Left renal cortex interstitium (tissue), 4 donors: ENCODE data around the gene ACER1. TPM values are rescaled to one million over a fixed set of nuclear protein-coding genes. Genes with fewer than 3 reads are reported as not detected.
"Not testable (repeated sequence)": the region's sequence is repeated elsewhere in the genome, so short reads cannot be mapped to it uniquely, and the experiment has no call there.

Source experiments
- DNase-seq, 4 donors: peaks; one replicate each; pipeline ENCODE4 v3.0.0-alpha.2; 2013; ENCODE audit warnings: low read depth in 4 of 4, low spot score in 2 of 4, missing footprints in 1 of 4
- polyA plus RNA-seq, 4 donors: library from polyadenylated mRNA; unstranded; fragments of 120-200 nt; gene quantifications; one replicate each; pipeline ENCODE4 v1.2.1, GENCODE V29; 2013; ENCODE audit not compliant: insufficient read length in 4 of 4

The ACER1 gene
- polyA plus RNA-seq, 4 donors, result 0.10 to 0.24 (median 0.13) TPM; not detected in 1

DNA sequence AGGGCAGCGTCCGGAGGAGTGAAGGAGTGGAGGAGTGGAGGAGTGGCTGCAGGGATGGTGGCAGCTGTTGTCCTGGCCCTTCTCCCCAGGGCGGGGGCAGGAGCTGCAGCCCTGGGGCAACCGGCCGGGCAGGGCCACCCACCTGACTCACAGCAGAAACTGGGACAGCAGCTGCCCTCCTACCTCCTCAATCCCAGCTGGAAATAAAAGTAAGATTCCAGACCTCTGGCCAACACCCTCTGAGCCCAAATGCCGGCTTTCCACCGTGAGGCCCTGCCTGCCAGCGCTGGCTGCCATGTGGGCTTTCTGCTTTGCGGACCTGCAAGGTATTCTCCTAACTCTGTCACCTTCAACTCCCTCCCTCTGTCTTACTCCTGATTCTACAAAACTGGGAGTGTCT lies 24.6 kb upstream of the ACER1 start:
- DNase-seq, result no peak

- no peak for DNase-seq
These were observed 23.8 kb upstream of the ACER1 start for GRCh38 chr19:6357174-6357573.

- not testable (repeated sequence) for DNase-seq
These were observed 22.1 kb upstream of the ACER1 start for GRCh38 chr19:6355321-6356040.

DNA sequence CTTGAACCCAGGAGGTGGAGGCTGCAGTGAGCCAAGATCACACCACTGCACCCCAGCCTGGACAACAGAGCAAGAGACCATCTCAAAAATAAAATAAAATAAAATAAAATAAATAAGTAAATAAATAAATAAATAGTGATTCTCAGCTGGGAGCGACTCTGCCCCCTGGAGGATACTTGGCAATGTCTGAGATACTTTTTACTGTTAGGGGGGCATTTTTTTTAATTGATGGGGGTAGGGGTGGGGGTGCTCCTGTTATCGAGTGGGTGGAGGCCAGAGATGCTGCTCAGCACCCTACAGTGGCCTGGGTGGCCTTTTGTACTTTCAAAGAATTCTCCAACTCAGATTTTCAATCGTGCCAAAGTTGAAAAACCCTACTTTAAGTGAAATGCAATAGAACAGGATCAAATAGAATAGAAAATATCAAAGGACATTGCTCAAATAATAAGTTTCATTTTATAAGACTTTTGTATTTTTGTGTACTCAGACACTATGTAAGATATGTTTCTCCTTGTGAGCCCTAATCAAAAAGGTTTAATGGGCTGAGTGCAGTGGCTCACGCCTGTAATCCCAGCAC lies 20.8 kb upstream of the ACER1 start:
- no peak for DNase-seq

GRCh38 chr19:6352381-6353165 lies 19.2 kb upstream of the ACER1 start:
- no peak for DNase-seq

DNA sequence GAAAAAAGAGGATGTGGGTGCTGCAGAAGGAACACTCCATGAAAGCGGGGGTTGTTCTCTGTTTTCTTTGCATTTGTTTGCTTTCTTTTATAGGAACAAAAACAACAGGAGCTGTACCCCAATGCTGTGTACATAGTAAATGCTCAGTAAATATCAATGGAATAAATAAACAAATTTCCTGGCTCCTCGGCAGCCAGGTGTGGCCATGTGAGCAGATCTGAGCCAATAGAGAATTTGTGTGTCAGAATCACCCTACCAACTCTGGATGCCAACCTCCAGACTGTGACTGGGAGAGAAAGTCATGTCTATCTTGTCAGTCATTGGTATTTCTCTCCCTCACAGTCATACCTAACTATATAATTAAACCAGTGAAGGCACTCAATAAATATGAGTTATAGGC lies 17.3 kb upstream of the ACER1 start:
- no peak for DNase-seq

GRCh38 chr19:6349271-6349670 lies 15.9 kb upstream of the ACER1 start:
- DNase-seq, result not testable (repeated sequence)

GRCh38 chr19:6343462-6343861 lies 10.1 kb upstream of the ACER1 start:
- DNase-seq, result no peak

DNA sequence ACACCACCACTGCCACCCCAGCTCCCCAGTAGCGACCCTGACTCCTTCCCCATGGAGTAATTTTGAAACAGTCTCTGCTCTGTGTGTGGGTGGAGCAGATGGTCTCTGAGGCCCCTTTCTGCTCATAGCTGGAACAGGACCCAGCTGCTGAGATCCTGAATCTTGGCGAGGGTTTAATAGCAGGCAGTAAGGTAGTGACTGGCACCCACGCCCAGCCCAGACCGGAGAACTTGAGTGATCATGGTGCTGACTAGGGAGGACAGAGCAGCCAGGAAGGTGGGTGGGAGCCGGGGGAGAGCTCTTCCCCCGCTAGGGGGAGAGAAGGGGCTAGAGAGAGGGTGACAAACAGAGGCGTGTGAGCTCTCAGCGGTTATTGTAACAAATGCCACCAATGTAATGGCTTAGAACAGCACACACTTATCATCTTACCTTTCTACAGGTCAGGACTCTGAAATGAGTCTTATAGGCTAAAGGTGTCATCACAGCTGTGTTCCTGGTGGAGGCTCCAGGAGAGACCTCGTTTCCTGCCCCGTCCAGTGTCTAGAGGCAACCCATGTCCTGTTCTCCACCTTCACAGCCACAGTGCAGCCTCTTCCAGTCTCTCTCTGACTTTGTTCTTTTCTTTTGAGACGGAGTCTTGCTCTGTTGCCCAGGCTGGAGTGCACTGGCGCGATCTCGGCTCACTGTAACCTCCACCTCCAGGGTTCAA lies 7.2 kb upstream of the ACER1 start:
- DNase-seq, result no peak

GRCh38 chr19:6334490-6335285 lies 1.3 kb upstream of the ACER1 start:
- DNase-seq, result no peak

GRCh38 chr19:6326815-6327214 lies 6.6 kb downstream of the ACER1 start:
- no peak for DNase-seq

DNA sequence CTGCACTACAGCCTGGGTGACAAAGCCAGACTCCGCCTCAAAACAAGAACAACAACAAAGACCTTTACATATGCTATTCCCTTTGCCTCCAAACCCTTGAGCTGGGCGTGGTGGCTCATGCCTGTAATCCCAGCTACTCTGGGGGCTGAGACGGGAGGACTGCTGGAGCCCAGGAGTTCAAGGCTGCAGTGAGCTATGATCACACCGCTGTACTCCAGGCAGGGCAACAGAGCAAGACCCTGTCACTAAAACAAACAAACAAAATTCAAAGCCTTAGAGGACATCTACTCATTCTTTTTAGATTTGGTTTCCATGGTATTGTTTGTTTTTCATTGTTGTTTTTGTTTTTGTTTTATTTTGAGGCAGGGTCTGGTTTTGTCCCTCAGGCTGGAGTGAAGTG lies 7.8 kb downstream of the ACER1 start:
- no peak for DNase-seq

DNA sequence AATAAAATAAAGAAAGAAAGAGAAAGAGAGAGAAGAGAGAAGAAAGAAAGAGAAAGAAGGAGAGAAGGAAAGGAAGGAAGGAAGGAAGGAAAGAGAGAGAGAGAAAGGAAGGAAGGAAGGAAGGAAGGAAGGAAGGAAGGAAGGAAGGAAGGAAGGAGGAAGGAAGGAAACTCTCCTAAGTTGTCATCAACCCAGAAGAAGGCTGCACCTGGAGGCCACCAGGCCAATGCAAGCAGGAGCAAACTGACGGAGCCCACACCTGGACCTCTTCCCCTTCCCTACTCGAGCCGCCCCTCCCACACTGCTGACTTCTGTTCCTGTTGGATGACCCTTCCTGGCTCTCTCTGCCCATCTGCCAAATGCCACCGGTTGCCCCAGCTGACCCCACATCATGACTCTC lies 8.7 kb downstream of the ACER1 start:
- no peak for DNase-seq

DNA sequence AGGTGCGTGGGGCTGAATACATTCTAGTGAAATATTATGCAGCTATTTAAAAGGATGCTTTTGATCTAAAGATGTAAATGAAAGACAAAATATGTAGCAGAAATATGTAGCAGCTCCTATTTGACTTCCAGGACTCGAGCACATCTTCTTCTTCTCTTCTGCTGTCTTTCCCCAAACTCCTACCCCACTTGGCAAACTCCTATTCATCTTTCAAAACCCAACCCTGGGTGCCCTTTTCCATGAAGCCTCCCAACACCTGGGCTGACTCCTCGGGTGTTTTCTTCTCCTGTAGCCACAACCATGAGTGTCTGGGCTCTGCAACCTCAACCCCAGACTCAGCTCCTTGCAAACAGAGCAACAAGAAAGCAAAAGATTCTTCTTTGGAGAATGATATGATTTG lies 11.1 kb downstream of the ACER1 start:
- no peak for DNase-seq

DNA sequence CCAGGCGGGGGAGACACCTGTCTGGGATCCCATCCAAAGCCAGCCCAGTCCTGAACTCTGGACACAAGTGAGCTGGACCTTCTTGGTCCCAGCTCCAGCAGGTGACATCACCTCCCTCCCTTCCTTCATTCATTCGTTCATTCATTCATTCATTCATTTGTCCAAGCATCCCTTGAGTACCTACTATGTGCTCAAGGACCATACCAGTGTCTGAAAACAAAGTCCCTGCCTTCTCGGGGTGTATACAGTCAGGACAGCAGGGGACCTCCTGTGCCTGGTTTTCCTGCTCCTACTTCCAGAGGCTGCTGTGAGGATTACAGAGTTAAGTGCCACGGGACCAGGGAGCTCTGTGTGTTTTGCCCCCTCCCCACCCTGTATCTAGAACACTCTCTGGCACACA lies 14.0 kb downstream of the ACER1 start:
- DNase-seq, result no peak

DNA sequence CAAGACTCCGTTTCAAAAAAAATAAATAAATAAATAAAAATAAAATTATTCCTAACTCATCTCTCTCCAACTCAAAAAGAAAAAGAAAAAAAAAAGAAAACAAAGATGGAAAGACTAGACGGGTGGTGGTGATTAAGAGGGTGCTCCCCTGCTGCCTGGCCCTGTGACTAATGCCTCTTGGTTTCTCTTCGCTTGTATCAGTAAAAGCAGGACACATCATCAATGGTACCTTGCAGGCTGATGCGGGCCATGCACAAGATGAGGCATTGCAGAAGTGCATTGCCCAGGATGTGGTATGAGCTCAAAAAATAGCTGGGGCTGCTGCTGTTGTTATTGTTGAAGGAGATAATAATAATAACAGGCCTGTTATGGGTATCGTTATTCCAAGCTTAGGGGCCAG lies 14.6 kb downstream of the ACER1 start:
- DNase-seq, result no peak

GRCh38 chr19:6315646-6316045 lies 17.8 kb downstream of the ACER1 start:
- DNase-seq, result not testable (repeated sequence)

DNA sequence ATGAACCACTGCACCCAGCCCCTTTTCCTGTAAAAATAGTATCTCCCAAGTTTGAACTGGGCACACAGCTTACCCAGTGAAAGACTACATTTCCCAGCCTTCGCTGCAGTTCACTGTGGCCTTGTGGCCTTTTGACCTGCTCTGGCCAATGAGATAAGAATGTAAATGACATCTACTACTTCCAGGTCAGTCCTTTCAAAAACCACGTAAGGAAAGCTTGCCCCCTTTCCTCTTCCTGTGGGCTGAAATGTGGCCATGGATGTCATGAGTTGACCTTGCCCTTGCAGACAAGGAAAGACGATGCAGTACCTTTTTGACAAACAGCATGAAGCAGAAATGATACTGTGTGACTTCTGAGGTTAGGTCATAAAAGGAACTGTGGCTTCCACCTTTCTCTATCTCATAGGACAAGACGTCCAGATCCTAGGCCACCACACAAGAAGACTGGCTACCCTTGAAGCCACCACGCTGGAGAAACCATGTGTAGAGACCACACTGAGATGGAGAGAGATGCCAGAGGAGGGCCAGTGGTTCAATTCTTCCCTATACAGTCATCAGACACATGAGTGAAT lies 19.9 kb downstream of the ACER1 start:
- no peak for DNase-seq

GRCh38 chr19:6312018-6312417 lies 21.4 kb downstream of the ACER1 start:
- no peak for DNase-seq

DNA sequence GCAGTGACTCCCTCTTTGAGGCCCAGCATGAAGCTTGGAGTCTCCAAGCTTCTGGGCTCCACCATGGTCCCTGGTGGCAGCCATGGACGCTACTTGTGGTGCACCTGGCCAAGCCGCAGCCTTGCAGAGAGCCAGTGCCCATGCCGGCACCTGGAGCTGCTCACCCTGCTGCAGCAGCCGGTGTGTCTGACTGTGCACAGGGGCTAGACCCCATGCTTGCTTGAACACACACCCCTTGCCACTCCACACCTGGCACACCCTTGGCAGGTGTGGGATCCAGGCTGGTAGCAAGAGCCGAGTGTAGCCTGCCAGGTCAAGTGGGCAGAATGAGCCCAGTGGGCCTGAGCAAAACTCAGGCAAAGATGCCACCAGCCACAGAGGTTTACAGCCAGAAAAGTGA lies 35.0 kb downstream of the ACER1 start:
- no peak for DNase-seq
